Loucy (cell line): ENCODE measurements around the gene MCC.

Experiments
- EZH2phosphoT487 ChIP-seq: fragments of 200-600 bp; IDR thresholded peaks from 2 replicates; pipeline ENCODE4 v1.6.1; 2018; ENCODE audit warnings: antibody characterized with exemption, mild to moderate bottlenecking, moderate library complexity, borderline replicate concordance
- TF ChIP-seq, protein P1 (sequence below): fragments of 200-600 bp; sonication (generic); conservative IDR thresholded peaks from 2 replicates; pipeline ENCODE4 v1.5.1; 2014; ENCODE audit warnings: mild to moderate bottlenecking, antibody characterized with exemption, low read length

DNA sequence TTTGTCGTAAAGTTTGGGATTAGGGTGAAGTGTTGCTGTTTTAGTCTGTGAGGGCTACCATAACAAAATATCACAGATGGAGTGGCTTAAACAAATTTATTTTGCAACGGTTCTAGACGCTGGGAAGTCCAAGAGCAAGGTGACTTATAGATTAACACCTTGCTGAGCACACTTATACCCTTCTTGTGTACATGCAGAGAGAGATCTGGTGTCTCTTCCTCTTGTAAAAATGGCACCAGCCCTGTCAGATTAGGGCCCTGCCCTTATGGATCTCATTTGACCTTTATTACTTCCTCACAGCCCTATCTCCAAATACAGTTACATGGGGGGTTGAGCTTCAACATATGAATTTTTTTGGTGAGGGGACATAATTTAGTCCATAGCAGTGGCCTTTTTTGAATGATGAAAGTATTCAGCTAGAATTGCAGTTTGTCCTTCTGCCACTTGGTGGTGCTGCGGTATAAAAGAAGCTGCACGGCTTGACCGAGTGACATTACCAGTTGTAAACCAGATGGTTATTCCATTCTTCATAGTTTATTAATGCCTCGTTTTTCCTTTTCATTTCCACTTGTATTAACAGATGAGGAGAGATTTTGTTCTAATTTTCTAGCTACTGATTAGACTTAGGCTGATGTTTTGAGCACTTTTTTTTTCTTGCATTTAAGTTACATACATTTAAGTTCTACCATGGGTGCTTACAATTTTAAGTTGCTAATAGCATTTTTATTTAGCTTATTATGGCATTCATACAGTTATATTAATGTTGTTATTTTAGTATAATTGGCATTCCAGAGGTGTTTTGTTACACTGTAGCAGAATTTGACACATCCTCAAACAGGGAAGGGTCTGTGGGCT lies 492.3 kb downstream of the MCC start:
- TF ChIP-seq, protein P1, sequence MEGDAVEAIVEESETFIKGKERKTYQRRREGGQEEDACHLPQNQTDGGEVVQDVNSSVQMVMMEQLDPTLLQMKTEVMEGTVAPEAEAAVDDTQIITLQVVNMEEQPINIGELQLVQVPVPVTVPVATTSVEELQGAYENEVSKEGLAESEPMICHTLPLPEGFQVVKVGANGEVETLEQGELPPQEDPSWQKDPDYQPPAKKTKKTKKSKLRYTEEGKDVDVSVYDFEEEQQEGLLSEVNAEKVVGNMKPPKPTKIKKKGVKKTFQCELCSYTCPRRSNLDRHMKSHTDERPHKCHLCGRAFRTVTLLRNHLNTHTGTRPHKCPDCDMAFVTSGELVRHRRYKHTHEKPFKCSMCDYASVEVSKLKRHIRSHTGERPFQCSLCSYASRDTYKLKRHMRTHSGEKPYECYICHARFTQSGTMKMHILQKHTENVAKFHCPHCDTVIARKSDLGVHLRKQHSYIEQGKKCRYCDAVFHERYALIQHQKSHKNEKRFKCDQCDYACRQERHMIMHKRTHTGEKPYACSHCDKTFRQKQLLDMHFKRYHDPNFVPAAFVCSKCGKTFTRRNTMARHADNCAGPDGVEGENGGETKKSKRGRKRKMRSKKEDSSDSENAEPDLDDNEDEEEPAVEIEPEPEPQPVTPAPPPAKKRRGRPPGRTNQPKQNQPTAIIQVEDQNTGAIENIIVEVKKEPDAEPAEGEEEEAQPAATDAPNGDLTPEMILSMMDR = peak; percentile 69
- TF ChIP-seq EZH2phosphoT487 = no peak
